ENCODE results near the gene MEGF6.

The MEGF6 gene

DNA sequence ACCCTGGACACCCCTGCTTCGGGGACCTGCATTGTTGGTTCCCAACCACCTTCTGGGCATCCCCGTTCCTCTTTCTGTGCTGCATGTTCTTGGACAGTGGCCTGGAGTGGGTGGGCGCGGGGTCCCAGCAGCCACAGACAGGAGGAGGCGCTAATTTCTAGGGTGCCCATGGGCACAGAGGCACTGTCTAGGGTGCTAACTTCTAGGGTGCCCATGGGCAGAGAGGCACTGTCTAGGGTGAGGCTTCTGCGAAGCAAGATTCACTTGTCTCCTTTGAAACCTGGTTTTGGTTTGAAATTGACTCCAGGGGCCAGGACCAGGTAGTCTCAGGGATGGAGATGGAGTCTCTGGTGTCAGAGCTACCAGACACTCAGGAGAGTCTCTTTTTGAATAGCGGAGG lies 815 bp upstream of the MEGF6 start:
- DNase-seq (no peak), ATAC-seq (replicated peaks) (no peak)
- peaks cover 18% of the 10 kb centered on the region in 2 donors for H3K4me1 Mint-ChIP-seq
- no peaks in the 10 kb centered on the region for H3K9me3 Mint-ChIP-seq
- no peak overlapping the region for H3K27ac Mint-ChIP-seq
- H3K36me3 Mint-ChIP-seq, result no peaks in the 10 kb centered on the region
- H3K27me3 Mint-ChIP-seq, result peaks cover 31 to 38% of the 10 kb centered on the region in 2 donors
- peak overlapping the region; percentile 83 for H3K4me3 Mint-ChIP-seq

- H3K27me3 Mint-ChIP-seq, result peaks cover 31 to 36% of the 10 kb centered on the region in 2 donors
- no peaks in the 10 kb centered on the region for H3K36me3 Mint-ChIP-seq
- peak overlapping the region; percentile 52 to 70 for H3K4me3 Mint-ChIP-seq
- H3K4me1 Mint-ChIP-seq, result peaks cover 18% of the 10 kb centered on the region in 2 donors
- no peak for ATAC-seq (replicated peaks)
- H3K27ac Mint-ChIP-seq, result no peak overlapping the region
- H3K9me3 Mint-ChIP-seq, result no peaks in the 10 kb centered on the region
- no peak for DNase-seq
Measured at GRCh38 chr1:3610527-3611169, 660 bp downstream of the MEGF6 start.

- Mint-ChIP-seq H3K4me3 (no peak overlapping the region), H3K27ac (no peak overlapping the region), H3K4me1 (peaks cover 18% of the 10 kb centered on the region in 2 donors), H3K27me3 (peaks cover 31 to 32% of the 10 kb centered on the region in 2 donors), H3K9me3 (no peaks in the 10 kb centered on the region), H3K36me3 (no peaks in the 10 kb centered on the region)
- DNase-seq, result no peak
- ATAC-seq (replicated peaks), result no peak
Measured at GRCh38 chr1:3609769-3610526, 1.4 kb downstream of the MEGF6 start.

DNA sequence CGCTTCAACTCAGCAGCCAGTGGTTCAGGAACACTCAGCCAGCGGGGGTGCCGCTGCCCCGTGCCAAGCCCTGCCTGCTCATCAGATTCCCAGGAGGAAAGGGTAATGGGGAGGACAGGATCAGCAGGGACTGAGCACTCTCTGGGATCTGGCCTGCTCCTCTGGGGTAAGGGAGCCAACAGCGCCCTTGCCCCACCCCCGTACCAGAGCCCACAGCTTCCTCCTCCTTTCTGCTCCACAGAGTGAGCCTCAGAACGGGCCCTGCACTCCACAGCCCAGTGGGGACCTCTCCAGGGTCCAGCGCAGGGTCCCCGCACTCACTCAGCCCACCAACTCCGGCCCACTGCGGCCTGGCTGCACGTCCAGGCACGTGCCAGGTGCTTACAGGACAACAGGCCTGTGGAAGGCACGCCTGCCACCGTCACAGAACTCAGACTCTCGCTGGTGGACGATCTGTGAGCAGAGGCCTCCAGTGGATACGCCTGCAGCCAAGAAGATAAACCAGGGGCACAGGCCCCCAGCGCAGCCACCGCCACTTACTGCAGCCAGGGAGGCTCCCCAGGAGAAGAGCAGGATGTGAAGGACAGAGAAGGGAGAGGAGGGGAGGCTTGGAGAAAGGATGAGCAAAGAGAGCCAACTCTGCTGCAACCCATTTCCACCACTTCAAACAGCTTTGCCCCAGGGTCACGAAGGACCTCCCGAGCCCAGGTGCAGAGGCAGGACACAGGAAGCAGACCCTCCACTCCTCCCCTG lies 2.1 kb downstream of the MEGF6 start:
- DNase-seq, result no peak
- Mint-ChIP-seq H3K4me1 (peaks cover 18% of the 10 kb centered on the region in 2 donors), H3K9me3 (no peaks in the 10 kb centered on the region), H3K27ac (no peak overlapping the region), H3K36me3 (no peaks in the 10 kb centered on the region), H3K27me3 (peaks cover 27 to 31% of the 10 kb centered on the region in 2 donors), H3K4me3 (no peak overlapping the region)
- no peak for ATAC-seq (replicated peaks)

GRCh38 chr1:3608154-3608553 lies 3.2 kb downstream of the MEGF6 start:
- no peaks in the 10 kb centered on the region for H3K36me3 Mint-ChIP-seq
- no peak overlapping the region for H3K27ac Mint-ChIP-seq
- peaks cover 19 to 26% of the 10 kb centered on the region in 2 donors for H3K27me3 Mint-ChIP-seq
- peaks cover 13 to 18% of the 10 kb centered on the region in 2 donors for H3K4me1 Mint-ChIP-seq
- H3K4me3 Mint-ChIP-seq, result no peak overlapping the region
- ATAC-seq (replicated peaks) (no peak), DNase-seq (no peak)
- no peaks in the 10 kb centered on the region for H3K9me3 Mint-ChIP-seq

- Mint-ChIP-seq H3K4me1 (peaks cover 13 to 18% of the 10 kb centered on the region in 2 donors), H3K27me3 (peaks cover 17 to 26% of the 10 kb centered on the region in 2 donors), H3K9me3 (no peaks in the 10 kb centered on the region), H3K27ac (no peak overlapping the region), H3K36me3 (no peaks in the 10 kb centered on the region), H3K4me3 (no peak overlapping the region)
- DNase-seq, result no peak
- no peak for ATAC-seq (replicated peaks)
Measured at GRCh38 chr1:3607703-3608065, 3.6 kb downstream of the MEGF6 start.

DNA sequence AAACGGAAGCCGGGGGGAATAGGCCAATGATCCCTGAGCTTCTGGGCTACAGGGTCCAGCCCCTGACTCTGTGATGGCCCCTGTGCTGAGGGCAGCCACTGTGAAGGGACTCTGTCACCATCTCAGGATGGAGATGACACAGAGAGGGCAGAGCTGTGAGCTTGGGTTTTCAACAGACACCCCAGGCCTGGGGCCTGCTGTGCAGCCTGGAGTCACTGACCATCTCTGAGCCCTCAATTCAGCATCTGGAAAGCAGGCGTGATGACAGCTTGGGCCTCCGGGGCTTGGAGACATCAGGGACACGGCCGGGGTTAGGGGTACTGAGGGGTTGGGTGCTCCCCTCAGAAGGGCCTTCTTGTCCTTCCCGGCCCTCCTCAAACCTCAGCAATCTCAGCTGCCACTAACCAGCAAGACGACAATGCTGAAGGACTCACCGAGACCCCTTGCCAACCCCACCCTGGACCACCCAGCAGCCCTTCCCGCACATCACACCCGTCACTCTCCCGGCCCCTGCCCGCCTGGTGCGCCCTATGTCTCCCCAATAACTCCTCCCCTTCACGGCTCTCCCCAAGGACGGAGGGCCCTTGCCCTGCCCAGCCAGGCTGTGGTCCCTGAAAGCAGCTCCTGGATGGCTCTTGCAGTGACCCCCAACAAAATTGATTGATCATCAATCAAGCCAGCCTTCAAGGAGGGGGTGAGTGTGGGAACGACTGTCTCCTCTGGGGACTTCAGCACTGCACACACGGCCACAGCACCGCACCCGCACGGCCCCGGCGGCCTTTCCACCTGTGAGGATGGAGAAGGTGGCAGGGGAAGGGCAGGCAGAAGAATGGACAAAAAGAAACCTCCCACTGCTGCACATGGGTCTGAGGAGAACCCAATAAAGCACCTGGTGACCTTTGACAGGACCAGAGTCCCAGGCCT lies 4.3 kb downstream of the MEGF6 start:
- Mint-ChIP-seq H3K27ac (no peak overlapping the region), H3K27me3 (peaks cover 15 to 24% of the 10 kb centered on the region in 2 donors), H3K36me3 (no peaks in the 10 kb centered on the region), H3K4me3 (no peak overlapping the region), H3K4me1 (peaks cover 12 to 17% of the 10 kb centered on the region in 2 donors), H3K9me3 (no peaks in the 10 kb centered on the region)
- DNase-seq, result no peak
- ATAC-seq (replicated peaks), result no peak

- H3K27ac Mint-ChIP-seq, result no peak overlapping the region
- H3K9me3 Mint-ChIP-seq, result no peaks in the 10 kb centered on the region
- peaks cover 5 to 10% of the 10 kb centered on the region in 2 donors for H3K27me3 Mint-ChIP-seq
- H3K36me3 Mint-ChIP-seq, result no peaks in the 10 kb centered on the region
- DNase-seq (no peak), ATAC-seq (replicated peaks) (no peak)
- no peak overlapping the region for H3K4me3 Mint-ChIP-seq
- peaks cover 0 to 3% of the 10 kb centered on the region in 2 donors for H3K4me1 Mint-ChIP-seq
Measured at GRCh38 chr1:3604997-3605823, 6.1 kb downstream of the MEGF6 start.

- DNase-seq (no peak), ATAC-seq (replicated peaks) (no peak)
- H3K27ac Mint-ChIP-seq, result no peak overlapping the region
- H3K4me1 Mint-ChIP-seq, result peaks cover 0 to 3% of the 10 kb centered on the region in 2 donors
- H3K9me3 Mint-ChIP-seq, result no peaks in the 10 kb centered on the region
- H3K4me3 Mint-ChIP-seq, result no peak overlapping the region
- peaks cover 5 to 6% of the 10 kb centered on the region in 2 donors for H3K27me3 Mint-ChIP-seq
- no peaks in the 10 kb centered on the region for H3K36me3 Mint-ChIP-seq
Measured at GRCh38 chr1:3604468-3604974, 6.8 kb downstream of the MEGF6 start.

GRCh38 chr1:3603571-3604467 lies 7.5 kb downstream of the MEGF6 start:
- Mint-ChIP-seq H3K4me1 (peaks cover 3 to 4% of the 10 kb centered on the region in 2 donors), H3K27me3 (no peaks in the 10 kb centered on the region), H3K27ac (no peak overlapping the region), H3K36me3 (no peaks in the 10 kb centered on the region), H3K4me3 (no peak overlapping the region), H3K9me3 (no peaks in the 10 kb centered on the region)
- DNase-seq, result no peak
- ATAC-seq (replicated peaks), result no peak

GRCh38 chr1:3603156-3603555 lies 8.2 kb downstream of the MEGF6 start:
- Mint-ChIP-seq H3K27me3 (no peaks in the 10 kb centered on the region), H3K9me3 (no peaks in the 10 kb centered on the region), H3K27ac (no peak overlapping the region), H3K4me1 (peaks cover 4 to 11% of the 10 kb centered on the region in 2 donors), H3K36me3 (no peaks in the 10 kb centered on the region), H3K4me3 (no peak overlapping the region)
- DNase-seq, result no peak
- no peak for ATAC-seq (replicated peaks)

DNA sequence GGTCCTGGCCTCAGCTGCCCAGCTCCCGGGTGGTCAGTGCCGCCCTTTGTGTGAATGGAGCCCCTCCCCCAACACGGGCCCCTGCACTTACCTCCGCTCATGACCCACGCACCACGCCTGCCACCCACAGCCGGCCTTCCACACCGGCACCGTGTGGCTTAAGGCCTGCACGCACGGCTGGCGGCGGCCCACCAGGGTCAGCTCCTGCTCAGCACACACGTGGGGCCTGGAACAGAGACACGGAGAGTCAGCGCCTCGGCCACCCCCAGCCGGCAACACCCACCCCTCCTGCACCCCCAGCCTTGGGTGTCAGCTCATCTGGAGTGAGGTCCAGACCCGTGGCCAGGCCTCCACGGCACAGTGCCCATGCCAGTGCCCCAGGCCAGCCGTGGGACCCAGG lies 8.9 kb downstream of the MEGF6 start:
- ATAC-seq (replicated peaks), result no peak
- H3K4me1 Mint-ChIP-seq, result peaks cover 11 to 18% of the 10 kb centered on the region in 2 donors
- no peaks in the 10 kb centered on the region for H3K27me3 Mint-ChIP-seq

More for the DNA sequence above, 8.9 kb downstream of the MEGF6 start:
- Mint-ChIP-seq H3K9me3 (no peaks in the 10 kb centered on the region), H3K27ac (no peak overlapping the region), H3K36me3 (no peaks in the 10 kb centered on the region), H3K4me3 (no peak overlapping the region)
- no peak for DNase-seq
